Stimulated activated CD4-positive, alpha-beta T cell treated with anti-CD3 and anti-CD28 coated beads, Interleukin-2, amount 100 ng/mL, for 4 hours (primary cell): ENCODE data around the gene ATRIP.

Experiments
- DNase-seq: peaks from one replicate; pipeline ENCODE4 v3.0.0-alpha.2; 2020; ENCODE audit warnings: low read depth

ATRIP gene

GRCh38 chr3:48410205-48411040 is 36.1 kb upstream of the ATRIP start:
- no peak for DNase-seq

GRCh38 chr3:48411041-48411588 is 35.4 kb upstream of the ATRIP start:
- DNase-seq, result no peak

GRCh38 chr3:48411606-48412374 is 34.7 kb upstream of the ATRIP start:
- no peak for DNase-seq

GRCh38 chr3:48412375-48413001 is 34.0 kb upstream of the ATRIP start:
- DNase-seq, result no peak

- DNase-seq, result no peak
Observed at GRCh38 chr3:48413086-48413485, 33.5 kb upstream of the ATRIP start.

- DNase-seq, result no peak
Observed at GRCh38 chr3:48413611-48414010, 32.9 kb upstream of the ATRIP start.

- DNase-seq, result no peak
Observed at GRCh38 chr3:48414376-48415250, 31.9 kb upstream of the ATRIP start.

- no peak for DNase-seq
Observed at GRCh38 chr3:48415251-48415953, 31.1 kb upstream of the ATRIP start.

- DNase-seq, result no peak
Observed at GRCh38 chr3:48416091-48416505, 30.4 kb upstream of the ATRIP start.

GRCh38 chr3:48416546-48416945 is 30.0 kb upstream of the ATRIP start:
- no peak for DNase-seq

- DNase-seq, result no peak
Observed at GRCh38 chr3:48417529-48418108, 28.9 kb upstream of the ATRIP start.

GRCh38 chr3:48418140-48418539 is 28.4 kb upstream of the ATRIP start:
- DNase-seq, result no peak

GRCh38 chr3:48418651-48419050 is 27.9 kb upstream of the ATRIP start:
- no peak for DNase-seq

GRCh38 chr3:48419149-48419548 is 27.4 kb upstream of the ATRIP start:
- DNase-seq, result no peak

- DNase-seq, result no peak
Observed at GRCh38 chr3:48419597-48419996, 26.9 kb upstream of the ATRIP start.

GRCh38 chr3:48420561-48420960 is 26.0 kb upstream of the ATRIP start:
- DNase-seq, result no peak

- no peak for DNase-seq
Observed at GRCh38 chr3:48422272-48422671, 24.3 kb upstream of the ATRIP start.

GRCh38 chr3:48422681-48423080 is 23.9 kb upstream of the ATRIP start:
- no peak for DNase-seq

GRCh38 chr3:48423241-48423882 is 23.2 kb upstream of the ATRIP start:
- no peak for DNase-seq
